Pancreas (tissue), 10 donors: Measurements from ENCODE around the gene CCDC74A. TPM values are rescaled to one million over a fixed set of nuclear protein-coding genes. Genes with fewer than 3 reads are reported as not detected.
"Not testable (repeated sequence)": the region's sequence is repeated elsewhere in the genome, so short reads cannot be mapped to it uniquely, and the experiment has no call there.

ENCODE experiments used
- ATAC-seq, 4 donors: fragments of 200-7000 bp; cut with Tn5 transposase; one replicate each; pipeline versions ENCODE4 v1.8.0 to v1.9.1; 2020; ENCODE audit warnings: mild to moderate bottlenecking in 4 of 4, moderate library complexity in 4 of 4
- DNase-seq, 6 donors: peaks; one replicate each; pipeline ENCODE4 v3.0.0-alpha.2; 2020
- FAIRE-seq: peaks from 2 replicates; lab custom pipeline; 2012; peaks lifted over from hg19 to GRCh38; lab: Jason Lieb, UNC
- H3K27ac ChIP-seq, 4 donors: fragments of 200-600 bp; sonication (generic); 1 replicate in 3 of 4; 2 replicates in 1 of 4; pipeline versions ENCODE4 v1.5.0 to v1.8.0; 2020
- H3K27me3 ChIP-seq, 4 donors: fragments of 200-600 bp; one replicate each; pipeline ENCODE4 v1.8.0; 2021
- H3K36me3 ChIP-seq, 3 donors: fragments of 200-600 bp; sonication (generic) in 1 of 3; one replicate each; pipeline versions ENCODE4 v1.5.0 to v1.8.0; 2020 to 2021
- H3K4me1 ChIP-seq, 3 donors: fragments of 200-600 bp; one replicate each; pipeline ENCODE4 v1.8.0; 2021
- H3K4me3 ChIP-seq, 4 donors: fragments of 200-600 bp; sonication (generic) in 2 of 4; one replicate each; pipeline versions ENCODE4 v1.5.0 to v1.8.0; 2020 to 2021
- H3K9me3 ChIP-seq, 4 donors: fragments of 200-600 bp; one replicate each; pipeline ENCODE4 v1.8.0; 2021
- WGBS, 2 donors: extraction: QIAGEN DNeasy Blood & Tissue Kit; methylation state at CpG; one replicate each; pipeline ENCODE4 v1.1.7; 2013; 5-methylcytosine and 5-hydroxymethylcytosine counted together
- intact Hi-C, 3 donors: fragments of 100-400 bp; cut with DNase I; formaldehyde crosslinking; loops; one replicate each; pipeline versions ENCODE4 v1.11.1 to v1.14.2; 2022
- polyA plus RNA-seq, 2 donors: library from polyadenylated mRNA; stranded (reverse); fragments of 200-250 nt; gene quantifications; one replicate each; pipeline ENCODE4 v1.2.3, GENCODE V29; 2013
- total RNA-seq, 6 donors: library from RNA; stranded (reverse); fragmentation: NEBNext Ultra II Directional in 4 of 6; extraction: Animal tissue kit (Norgen Biotek cat#: 25700) in 4 of 6; gene quantifications; one replicate each; pipeline versions ENCODE4 v1.2.1 to v1.2.4, GENCODE V29; 2021 to 2023
- donor health status: healthy with polysubstance abuse.
- donor health status: DM: no; HTN: no; CAD: no; lungs with moderate emphysema.
- donor health status: DM: no; HTN: no; CAD: no.
- donor health status: control.
- donor health status: control.
- donor health status: Bipolar disorder and iron deficiency.
- donor health status: DM: yes; HTN: yes; CAD: no.
- donor health status: DM: no; HTN: no; CAD: no.
- donor health status: DM: no; HTN: no; CAD: no.
- donor health status: DM: yes; HTN: yes; CAD: no.

The CCDC74A gene
- total RNA-seq (1 to 10 TPM in 4 of 6 donors, under 1 TPM in 2; 0.35 to 3.6 (median 1.2) TPM), polyA plus RNA-seq (10 to 100 TPM in 1 of 2 donors, 1 to 10 TPM in 1; 4.6 to 10.6 TPM)

DNA sequence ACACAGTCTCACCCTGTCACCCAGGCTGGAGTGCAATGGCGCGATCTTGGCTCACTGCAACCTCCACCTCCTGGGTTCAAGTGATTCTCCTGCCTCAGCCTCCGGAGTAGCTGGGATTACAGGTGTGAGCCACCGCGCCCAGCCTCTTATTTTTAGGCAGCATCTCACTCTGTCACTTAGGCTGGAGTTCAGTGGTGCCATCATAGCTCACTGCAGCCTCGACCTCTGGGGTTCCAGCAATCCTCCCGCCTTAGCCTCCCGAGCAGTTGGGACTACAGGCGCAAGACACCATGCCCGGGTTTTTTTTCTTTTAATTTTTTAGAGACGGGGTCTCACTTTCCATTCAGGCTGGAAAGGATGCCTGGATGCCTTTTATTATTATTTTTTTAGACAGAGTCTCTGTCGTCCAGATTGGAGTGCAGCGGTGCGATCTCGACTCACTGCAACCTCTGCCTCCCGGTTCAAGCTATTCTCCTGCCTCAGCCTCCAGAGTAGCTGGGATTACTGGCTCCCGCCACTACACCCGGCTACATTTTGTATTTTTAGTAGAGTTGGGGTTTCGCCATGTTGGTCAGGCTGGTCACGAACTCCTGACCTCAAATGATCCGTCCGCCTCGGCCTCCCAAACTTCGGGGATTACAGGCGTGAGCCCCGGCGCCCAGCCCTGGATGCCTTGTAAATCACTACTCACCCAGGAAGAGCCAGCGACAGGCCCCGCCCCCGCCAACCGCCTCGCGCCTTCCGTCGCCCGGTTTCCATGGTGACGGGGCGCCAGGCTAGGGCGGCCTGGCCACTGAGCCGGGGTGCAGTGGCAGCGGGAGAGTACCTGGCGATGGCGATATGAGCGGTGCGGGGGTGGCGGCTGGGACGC, at the start of gene CCDC74A:
CCDC74A (plus strand) TSS at position 758 of the 871 bp plus-strand sequence; CDS start at position 841, 83 bp downstream.
- H3K4me1 ChIP-seq, H3K27ac ChIP-seq, FAIRE-seq, H3K27me3 ChIP-seq, intact Hi-C loops, H3K36me3 ChIP-seq, H3K9me3 ChIP-seq: not testable (repeated sequence)
- 30 to 31% methylated on average over 38 to 41 of the region's 47 CpGs for WGBS, 2 donors
- peak; percentile 70 to 87 (median 82) for DNase-seq
- peak within 1 kb of the TSS in 3 of 4 donors; percentile 12 to 36 (median 29) for H3K4me3 ChIP-seq
- ATAC-seq, result peak; percentile 95 to 98 (median 96)

- H3K4me3 ChIP-seq, H3K27me3 ChIP-seq, H3K9me3 ChIP-seq, H3K27ac ChIP-seq, H3K4me1 ChIP-seq, H3K36me3 ChIP-seq, FAIRE-seq, intact Hi-C loops: not testable (repeated sequence)
- WGBS, 2 donors, result 48 to 66% methylated on average over 14 to 16 of the region's 18 CpGs
- ATAC-seq (peak; percentile 73 to 93 (median 78)), DNase-seq (peak in 3 of 6 donors; percentile 61 to 68 (median 67))
Measured at GRCh38 chr2:131478074-131478849, 49.4 kb upstream of the CCDC74A start.

DNA sequence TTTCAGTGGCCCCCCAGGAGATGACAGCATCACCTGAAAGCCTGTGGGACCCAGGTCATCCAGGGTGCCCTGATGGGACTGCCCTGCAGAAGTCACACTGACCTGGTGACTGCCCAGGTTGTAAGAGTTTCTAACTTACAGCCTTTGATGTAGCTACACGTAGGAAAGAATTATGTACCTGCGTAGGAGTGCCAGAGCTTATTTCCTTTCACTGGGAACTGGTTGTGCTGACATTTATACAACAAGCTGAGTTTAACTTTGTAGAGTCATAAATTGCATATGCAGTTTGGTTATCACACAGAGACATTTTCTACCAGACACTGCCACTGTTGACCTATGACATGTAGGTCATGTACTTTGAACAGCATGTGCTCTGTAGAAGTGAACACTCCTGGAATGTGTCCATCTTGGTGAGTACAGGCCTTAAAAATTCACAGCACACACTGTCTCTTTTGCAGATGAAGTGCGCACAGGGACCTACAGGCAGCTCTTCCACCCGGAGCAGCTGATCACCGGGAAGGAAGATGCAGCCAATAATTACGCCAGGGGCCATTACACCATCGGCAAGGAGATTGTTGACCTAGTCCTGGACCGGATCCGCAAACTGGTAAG, 48.7 kb upstream of the CCDC74A start:
- FAIRE-seq, H3K27me3 ChIP-seq, H3K4me3 ChIP-seq, H3K36me3 ChIP-seq, H3K4me1 ChIP-seq, ATAC-seq, H3K27ac ChIP-seq, DNase-seq, intact Hi-C loops, H3K9me3 ChIP-seq: not testable (repeated sequence)
- 94 to 95% methylated on average over 9 of the region's 9 CpGs for WGBS, 2 donors

DNA sequence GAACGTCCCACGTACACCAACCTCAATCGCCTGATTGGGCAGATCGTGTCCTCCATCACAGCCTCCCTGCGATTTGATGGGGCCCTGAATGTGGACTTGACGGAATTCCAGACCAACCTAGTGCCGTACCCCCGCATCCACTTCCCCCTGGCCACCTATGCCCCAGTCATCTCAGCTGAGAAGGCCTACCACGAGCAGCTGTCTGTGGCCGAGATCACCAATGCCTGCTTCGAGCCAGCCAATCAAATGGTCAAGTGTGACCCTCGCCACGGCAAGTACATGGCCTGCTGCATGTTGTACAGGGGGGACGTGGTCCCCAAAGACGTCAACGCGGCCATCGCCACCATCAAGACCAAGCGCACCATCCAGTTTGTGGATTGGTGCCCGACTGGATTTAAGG, 47.3 kb upstream of the CCDC74A start:
- FAIRE-seq, result not testable (repeated sequence)

DNA sequence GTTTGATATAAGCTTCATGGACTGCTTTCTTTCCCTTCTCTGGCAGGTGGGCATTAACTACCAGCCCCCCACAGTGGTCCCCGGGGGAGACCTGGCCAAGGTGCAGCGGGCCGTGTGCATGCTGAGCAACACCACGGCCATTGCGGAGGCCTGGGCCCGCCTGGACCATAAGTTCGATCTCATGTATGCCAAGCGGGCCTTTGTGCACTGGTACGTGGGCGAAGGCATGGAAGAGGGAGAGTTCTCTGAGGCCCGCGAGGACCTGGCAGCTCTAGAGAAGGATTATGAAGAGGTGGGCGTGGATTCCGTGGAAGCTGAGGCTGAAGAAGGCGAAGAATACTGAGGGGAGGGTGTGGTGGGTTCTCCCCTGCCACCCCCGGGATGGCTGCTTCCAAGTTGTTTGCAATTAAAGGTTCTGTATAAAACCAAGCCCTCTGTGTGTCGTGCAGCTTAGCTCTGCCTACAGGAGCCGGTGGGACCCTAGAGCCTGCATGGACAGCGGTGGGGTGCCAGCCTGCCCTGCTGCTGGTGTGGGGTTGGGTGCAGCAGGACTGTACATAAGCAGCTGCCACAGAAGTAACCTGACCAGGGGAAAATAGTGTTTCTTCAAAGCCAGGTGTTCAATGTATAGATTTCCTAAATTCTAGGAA, 45.1 kb upstream of the CCDC74A start:
- intact Hi-C loops, H3K36me3 ChIP-seq, H3K9me3 ChIP-seq, ATAC-seq, H3K27me3 ChIP-seq, H3K4me3 ChIP-seq, H3K4me1 ChIP-seq, DNase-seq, H3K27ac ChIP-seq, FAIRE-seq: not testable (repeated sequence)
- 94 to 95% methylated on average over 17 to 19 of the region's 19 CpGs for WGBS, 2 donors

More for the DNA sequence above, 47.3 kb upstream of the CCDC74A start:
- H3K9me3 ChIP-seq, H3K27ac ChIP-seq, ATAC-seq, DNase-seq, intact Hi-C loops, H3K27me3 ChIP-seq, H3K4me1 ChIP-seq, H3K36me3 ChIP-seq, H3K4me3 ChIP-seq: not testable (repeated sequence)
- 95 to 96% methylated on average over 16 to 18 of the region's 20 CpGs for WGBS, 2 donors

DNA sequence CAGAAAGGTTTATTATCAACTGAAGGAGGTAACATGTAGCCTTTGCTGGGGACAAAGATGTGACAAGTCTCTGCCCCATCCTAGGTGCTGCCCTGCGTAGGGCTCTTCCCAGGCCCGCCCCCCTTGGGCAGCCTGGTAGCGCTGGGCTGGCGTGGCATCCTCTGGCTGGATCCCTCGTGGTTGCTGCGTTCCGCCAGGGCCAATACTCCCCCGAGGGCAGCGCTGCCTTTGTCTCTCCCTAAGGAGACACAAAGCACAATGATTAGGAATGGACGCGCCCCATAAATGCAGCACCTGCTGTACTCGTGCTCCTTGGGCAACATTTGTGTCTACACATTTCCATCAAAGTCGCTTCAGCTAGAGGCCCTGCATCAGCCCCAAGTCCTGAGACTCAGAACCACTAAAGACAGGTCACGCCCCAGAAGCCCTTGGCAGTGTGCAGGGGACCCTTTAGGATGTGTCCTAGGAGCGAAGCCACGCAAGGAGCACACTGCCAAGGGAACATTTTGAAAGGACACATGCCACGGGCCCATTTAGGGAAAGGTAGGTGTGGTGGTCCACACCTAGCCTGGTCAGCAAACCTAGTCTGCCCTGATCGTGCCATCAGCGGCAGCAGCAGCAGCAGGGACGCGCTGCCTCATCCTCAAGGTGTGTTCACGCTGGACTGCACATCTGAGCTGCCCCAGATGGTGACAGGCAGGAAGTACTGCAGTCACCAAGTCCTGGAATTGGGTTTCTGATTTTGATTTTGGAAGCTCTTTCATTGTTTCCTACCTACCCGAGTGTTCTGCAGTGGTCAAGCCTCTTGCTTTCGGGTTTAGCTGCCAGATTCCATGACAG, 43.5 kb upstream of the CCDC74A start:
- WGBS, 2 donors, result 92 to 94% methylated on average over 19 to 23 of the region's 24 CpGs
- H3K4me3 ChIP-seq, ATAC-seq, H3K36me3 ChIP-seq, H3K27me3 ChIP-seq, DNase-seq, H3K27ac ChIP-seq, FAIRE-seq, intact Hi-C loops, H3K4me1 ChIP-seq, H3K9me3 ChIP-seq: not testable (repeated sequence)

DNA sequence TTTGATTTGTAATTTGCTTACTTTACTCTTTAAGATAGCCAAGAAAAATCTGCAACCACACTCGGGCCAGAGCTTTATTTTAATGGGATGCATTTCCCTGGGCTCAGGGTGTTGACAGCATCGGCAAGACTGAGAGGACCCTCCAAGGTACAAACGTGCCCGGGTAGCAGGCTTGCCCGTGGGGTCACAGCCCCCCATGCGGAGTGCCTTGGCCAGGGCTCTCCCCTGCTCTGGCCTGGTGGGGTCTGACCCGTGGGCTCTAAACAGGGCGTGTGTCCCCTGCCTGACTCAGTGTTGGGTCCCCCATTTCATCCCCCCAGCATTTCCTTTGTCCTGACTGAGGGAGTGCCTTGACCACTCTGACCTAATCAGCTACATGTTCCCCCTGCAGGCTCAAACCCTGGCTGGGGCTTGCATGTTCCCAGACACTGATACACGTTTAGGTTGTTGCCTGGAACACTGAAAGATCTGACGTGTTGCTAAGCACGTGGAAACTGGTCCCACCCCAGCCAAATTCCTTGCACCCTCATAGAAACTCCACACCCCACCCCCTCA, 42.7 kb upstream of the CCDC74A start:
- intact Hi-C loops, DNase-seq, ATAC-seq, H3K9me3 ChIP-seq, H3K27me3 ChIP-seq, FAIRE-seq, H3K27ac ChIP-seq, H3K36me3 ChIP-seq, H3K4me1 ChIP-seq, H3K4me3 ChIP-seq: not testable (repeated sequence)
- 81 to 82% methylated on average over 11 of the region's 11 CpGs for WGBS, 2 donors

- FAIRE-seq, H3K4me3 ChIP-seq, H3K4me1 ChIP-seq, DNase-seq, H3K36me3 ChIP-seq, H3K27me3 ChIP-seq, H3K27ac ChIP-seq, ATAC-seq, intact Hi-C loops, H3K9me3 ChIP-seq: not testable (repeated sequence)
- WGBS, 2 donors, result 84 to 87% methylated on average over 14 of the region's 14 CpGs
Measured at GRCh38 chr2:131486201-131486902, 41.3 kb upstream of the CCDC74A start.
